HL-60 (cell line): Measurements from ENCODE around the gene CBX1.

Experiments
- DNase-seq, 2 experiments: peaks; one replicate each; pipeline ENCODE4 v3.0.0-alpha.2; 2010 to 2020; ENCODE audit warnings: low read depth in 1 of 2, low spot score in 1 of 2
- H3K27ac ChIP-seq: fragments of 250-450 bp; sonication (Bioruptor Pico); replicated peaks from 2 replicates; pipeline ENCODE4 v1.5.1; 2020; ENCODE audit warnings: mild to moderate bottlenecking, moderate library complexity
- H3K27me3 ChIP-seq: fragments of 250-450 bp; sonication (Bioruptor Pico); 2 replicates; pipeline ENCODE4 v1.5.1; 2021; ENCODE audit warnings: mild to moderate bottlenecking, moderate library complexity; ENCODE audit not compliant: insufficient read depth, poor library complexity, severe bottlenecking
- H3K4me3 ChIP-seq: replicated peaks from 2 replicates; pipeline ENCODE4 v1.5.1; 2011; ENCODE audit warnings: mild to moderate bottlenecking, control low read depth, low read length; ENCODE audit not compliant: insufficient read depth
- GABPA ChIP-seq: IDR thresholded peaks from 2 replicates; pipeline ENCODE4 v1.6.1; 2012; ENCODE audit warnings: low read depth
- POLR2AphosphoS5 ChIP-seq: IDR thresholded peaks from 2 replicates; pipeline ENCODE4 v1.6.1; 2012; ENCODE audit warnings: low read depth
- REST ChIP-seq: IDR thresholded peaks from 2 replicates; pipeline ENCODE4 v1.6.1; 2012; ENCODE audit warnings: low read depth; ENCODE audit not compliant: insufficient replicate concordance
- SPI1 ChIP-seq: IDR thresholded peaks from 2 replicates; pipeline ENCODE4 v1.6.1; 2012; ENCODE audit warnings: low read depth, mild to moderate bottlenecking, borderline replicate concordance
- TF ChIP-seq, protein P1 (sequence below): IDR thresholded peaks from one replicate; pipeline ENCODE4 v1.5.1; 2011; ENCODE audit warnings: low read length, control low read depth, inconsistent platforms; ENCODE audit not compliant: insufficient read depth

The CBX1 gene

GRCh38 chr17:48024149-48025039 lies 76.9 kb downstream of the CBX1 start:
- H3K27ac ChIP-seq, result peak overlapping the region; percentile 58
- DNase-seq, result peak in 1 of 2 experiments; percentile 41

DNA sequence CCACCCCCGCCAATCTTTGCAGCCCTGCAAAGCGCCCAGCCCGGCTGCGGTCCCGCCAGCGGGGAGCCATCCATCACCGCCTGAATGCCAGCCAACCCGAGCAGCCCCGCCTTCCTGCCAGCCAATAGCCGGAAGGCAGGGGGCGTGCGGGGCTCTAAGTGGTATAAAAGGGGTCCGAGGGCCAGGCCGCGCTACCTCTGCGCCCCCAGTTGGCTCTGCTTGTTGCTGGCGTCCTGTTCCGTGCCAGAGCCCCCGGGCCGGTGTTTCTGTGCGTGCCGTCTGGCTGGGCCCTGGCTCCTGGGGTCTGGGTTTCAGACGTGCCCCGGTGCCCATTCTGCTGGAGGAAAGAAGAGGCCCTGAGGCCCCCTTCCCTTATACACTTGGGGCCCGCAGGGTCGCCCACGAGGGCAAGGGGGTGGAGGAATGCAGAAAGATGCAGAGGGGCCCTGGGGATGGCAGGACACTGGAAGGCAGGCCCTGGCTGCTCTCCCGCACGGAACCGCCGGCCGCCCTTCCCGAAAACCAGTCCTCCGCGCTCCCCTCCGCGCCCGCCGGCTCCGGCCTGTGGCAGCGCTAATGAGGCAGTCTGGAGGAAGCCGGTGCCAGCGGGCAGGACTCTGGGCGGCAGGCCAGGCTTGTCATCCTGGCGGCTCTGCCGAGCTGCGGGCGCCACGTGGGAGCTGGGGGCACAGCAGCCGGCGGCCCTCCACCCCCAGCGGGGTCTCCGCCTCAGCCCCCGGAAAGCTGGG lies 77.7 kb downstream of the CBX1 start:
- Histone ChIP-seq H3K27me3 (no peaks in the 10 kb centered on the region), H3K4me3 (peak overlapping the region; percentile 39), H3K27ac (no peak overlapping the region)
- DNase-seq, result peak in 1 of 2 experiments; percentile 67
- TF ChIP-seq POLR2AphosphoS5, result no peak
- peak; percentile 10; the same call in 1 of the 2 replicates for TF ChIP-seq SPI1

More at GRCh38 chr17:48024149-48025039, 76.9 kb downstream of the CBX1 start:
- peak overlapping the region; percentile 39 for H3K4me3 ChIP-seq
- no peaks in the 10 kb centered on the region for H3K27me3 ChIP-seq
- TF ChIP-seq POLR2AphosphoS5, result no peak
- TF ChIP-seq, protein P1, sequence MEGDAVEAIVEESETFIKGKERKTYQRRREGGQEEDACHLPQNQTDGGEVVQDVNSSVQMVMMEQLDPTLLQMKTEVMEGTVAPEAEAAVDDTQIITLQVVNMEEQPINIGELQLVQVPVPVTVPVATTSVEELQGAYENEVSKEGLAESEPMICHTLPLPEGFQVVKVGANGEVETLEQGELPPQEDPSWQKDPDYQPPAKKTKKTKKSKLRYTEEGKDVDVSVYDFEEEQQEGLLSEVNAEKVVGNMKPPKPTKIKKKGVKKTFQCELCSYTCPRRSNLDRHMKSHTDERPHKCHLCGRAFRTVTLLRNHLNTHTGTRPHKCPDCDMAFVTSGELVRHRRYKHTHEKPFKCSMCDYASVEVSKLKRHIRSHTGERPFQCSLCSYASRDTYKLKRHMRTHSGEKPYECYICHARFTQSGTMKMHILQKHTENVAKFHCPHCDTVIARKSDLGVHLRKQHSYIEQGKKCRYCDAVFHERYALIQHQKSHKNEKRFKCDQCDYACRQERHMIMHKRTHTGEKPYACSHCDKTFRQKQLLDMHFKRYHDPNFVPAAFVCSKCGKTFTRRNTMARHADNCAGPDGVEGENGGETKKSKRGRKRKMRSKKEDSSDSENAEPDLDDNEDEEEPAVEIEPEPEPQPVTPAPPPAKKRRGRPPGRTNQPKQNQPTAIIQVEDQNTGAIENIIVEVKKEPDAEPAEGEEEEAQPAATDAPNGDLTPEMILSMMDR, result no peak
- no peak for TF ChIP-seq REST
- TF ChIP-seq SPI1, result no peak
- no peak for TF ChIP-seq GABPA

GRCh38 chr17:48022901-48023300 lies 78.4 kb downstream of the CBX1 start:
- H3K4me3 ChIP-seq, result no peak overlapping the region
- no peaks in the 10 kb centered on the region for H3K27me3 ChIP-seq
- H3K27ac ChIP-seq, result no peak overlapping the region
- DNase-seq, result no peak
- no peak for TF ChIP-seq REST

DNA sequence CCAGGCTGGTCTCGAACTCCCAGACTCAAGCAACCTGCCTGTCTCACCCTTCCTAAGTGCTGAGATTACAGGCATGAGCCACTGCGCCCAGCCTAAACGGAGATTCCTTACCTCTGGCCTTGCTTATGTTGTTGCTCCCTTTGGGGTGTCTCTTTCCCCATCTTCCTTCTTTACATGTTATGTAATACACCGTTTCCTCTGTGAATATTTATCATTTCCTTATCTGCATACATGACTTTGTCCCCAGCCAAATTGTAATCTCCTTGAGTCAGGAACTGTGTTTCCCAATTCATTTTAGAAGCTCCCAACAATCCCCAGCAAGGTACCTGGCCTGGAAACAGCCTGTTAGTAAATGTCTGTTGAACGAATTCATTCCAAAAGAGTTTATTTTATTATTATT lies 79.3 kb downstream of the CBX1 start:
- no peaks in the 10 kb centered on the region for H3K27me3 ChIP-seq
- no peak for TF ChIP-seq POLR2AphosphoS5
- TF ChIP-seq, protein P1, result no peak
- no peak for TF ChIP-seq SPI1
- no peak for TF ChIP-seq GABPA
- TF ChIP-seq REST, result no peak
- H3K27ac ChIP-seq, result no peak overlapping the region
- DNase-seq, result peak in 1 of 2 experiments; percentile 28
- H3K4me3 ChIP-seq, result no peak overlapping the region
